ENCODE results near the gene ITLN2. TPM values are rescaled to one million over a fixed set of nuclear protein-coding genes. Genes with fewer than 3 reads are reported as not detected.

ITLN2 gene
- total RNA-seq, result 0.64 TPM in 1 of 2 replicates, not detected in the other

DNA sequence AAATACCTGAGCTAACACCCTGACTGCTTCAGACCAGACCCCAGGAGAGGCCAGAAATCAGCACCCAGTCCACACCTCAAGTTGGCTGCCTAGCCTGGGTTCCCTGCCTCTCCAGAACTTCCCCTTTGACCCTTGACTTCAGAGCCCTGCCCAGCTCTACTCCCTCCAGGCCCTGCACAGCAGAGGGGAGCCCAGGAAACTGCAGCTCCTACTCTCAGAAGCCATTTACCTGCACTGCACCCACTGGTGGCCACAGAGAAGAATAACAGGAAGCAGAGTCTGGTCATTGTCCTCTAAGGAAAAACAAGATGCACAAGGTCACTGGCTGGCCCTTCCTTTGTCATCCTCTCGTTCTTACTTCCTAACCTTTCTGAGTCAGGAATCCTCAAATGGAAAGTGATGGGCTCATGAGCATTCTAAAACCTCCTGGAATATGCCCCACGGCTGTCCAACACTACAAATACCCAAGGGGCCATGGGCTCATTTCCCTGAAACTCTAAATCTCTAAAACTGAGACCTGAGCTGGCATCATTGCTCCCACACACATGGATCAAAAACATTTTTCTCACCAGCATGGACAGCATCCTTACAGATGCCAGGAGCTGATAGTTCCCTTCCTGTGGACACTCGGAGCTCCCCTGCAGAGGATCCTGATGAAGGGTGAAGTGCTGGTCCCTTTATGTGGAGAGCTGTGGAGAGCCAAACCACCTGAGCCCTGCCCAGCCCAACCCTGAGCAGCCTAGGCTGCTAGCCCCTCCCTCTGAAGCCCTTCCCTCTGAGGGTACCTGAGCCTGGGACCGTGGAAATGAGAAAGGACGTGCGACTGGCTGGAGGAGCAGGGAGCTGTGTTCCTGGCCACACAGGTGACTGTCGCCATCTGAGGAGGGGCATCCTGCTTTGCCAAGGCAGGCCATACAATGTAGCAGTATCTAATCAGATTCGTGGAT, at the start of gene ITLN2:
Gene ITLN2 (minus strand): TSS at position 652 of the 947 bp plus-strand sequence. CDS start 68 bp downstream, at position 584.

Other genes with a start within 250 kb of the ITLN2 start
- gene CD48, start 243.0 kb downstream of the ITLN2 start, total RNA-seq, result not detected in 2 replicates
- gene SLAMF7, start 215.6 kb downstream of the ITLN2 start, total RNA-seq, result 1.9 and 3.4 TPM in 2 replicates
- gene LY9, start 158.6 kb downstream of the ITLN2 start, total RNA-seq, result 0.96 TPM in 1 of 2 replicates, not detected in the other
- gene CD244, start 91.9 kb downstream of the ITLN2 start, total RNA-seq, result not detected in 2 replicates
- not detected in 2 replicates for gene ITLN1, start 69.6 kb downstream of the ITLN2 start, total RNA-seq
- 385 and 410 TPM in 2 replicates for gene F11R, start 66.3 kb upstream of the ITLN2 start, total RNA-seq
- gene TSTD1, start 84.2 kb upstream of the ITLN2 start, total RNA-seq, result 104 and 173 TPM in 2 replicates
- gene USF1, start 91.2 kb upstream of the ITLN2 start, total RNA-seq, result 33.5 and 56.6 TPM in 2 replicates
- 0.72 and 0.85 TPM in 2 replicates for gene ARHGAP30, start 115.1 kb upstream of the ITLN2 start, total RNA-seq
- gene NECTIN4, start 134.7 kb upstream of the ITLN2 start, total RNA-seq, result 52.6 and 97.8 TPM in 2 replicates
- 1.9 and 5.1 TPM in 2 replicates for gene KLHDC9, start 143.6 kb upstream of the ITLN2 start, total RNA-seq
- 30.5 and 68.4 TPM in 2 replicates for gene PFDN2, start 163.2 kb upstream of the ITLN2 start, total RNA-seq
- gene NIT1, start 163.3 kb upstream of the ITLN2 start, total RNA-seq, result 25.6 and 53.5 TPM in 2 replicates
- 15.1 and 23.4 TPM in 2 replicates for gene DEDD, start 177.9 kb upstream of the ITLN2 start, total RNA-seq
- gene UFC1, start 199.2 kb upstream of the ITLN2 start, total RNA-seq, result 32.6 and 41.2 TPM in 2 replicates
- gene USP21, start 204.7 kb upstream of the ITLN2 start, total RNA-seq, result 5.8 and 8.7 TPM in 2 replicates
- 7.5 and 15.7 TPM in 2 replicates for gene PPOX, start 211.6 kb upstream of the ITLN2 start, total RNA-seq
- 19.0 and 23.2 TPM in 2 replicates for gene B4GALT3, start 222.7 kb upstream of the ITLN2 start, total RNA-seq
- gene ADAMTS4, start 244.2 kb upstream of the ITLN2 start, total RNA-seq, result under 0.01 TPM in 2 replicates
- gene NDUFS2, start 247.6 kb upstream of the ITLN2 start, total RNA-seq, result 110 and 155 TPM in 2 replicates

Data from tracheal epithelial cell (primary cell).